ENCODE data around the gene OSTN.

OSTN gene

DNA sequence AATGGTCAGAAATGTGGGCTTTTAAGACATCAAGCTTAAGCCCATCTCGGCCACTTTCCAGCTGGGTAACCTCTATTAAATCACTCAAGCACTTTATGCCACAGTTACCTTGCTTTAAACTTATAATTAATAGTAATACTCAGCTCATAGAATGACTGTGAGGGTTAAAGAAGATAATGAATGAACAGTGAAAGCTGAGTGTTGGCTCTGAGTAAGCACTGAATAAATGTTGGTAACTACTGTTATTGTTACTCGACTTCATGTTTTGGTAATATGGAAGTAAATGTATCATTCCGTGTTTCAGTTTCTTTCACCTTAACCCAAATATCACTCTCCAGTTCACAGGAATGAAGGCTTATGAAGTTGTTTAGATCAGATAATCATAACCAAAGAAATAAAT, 23.9 kb upstream of the OSTN start:
- TF ChIP-seq, protein P1, sequence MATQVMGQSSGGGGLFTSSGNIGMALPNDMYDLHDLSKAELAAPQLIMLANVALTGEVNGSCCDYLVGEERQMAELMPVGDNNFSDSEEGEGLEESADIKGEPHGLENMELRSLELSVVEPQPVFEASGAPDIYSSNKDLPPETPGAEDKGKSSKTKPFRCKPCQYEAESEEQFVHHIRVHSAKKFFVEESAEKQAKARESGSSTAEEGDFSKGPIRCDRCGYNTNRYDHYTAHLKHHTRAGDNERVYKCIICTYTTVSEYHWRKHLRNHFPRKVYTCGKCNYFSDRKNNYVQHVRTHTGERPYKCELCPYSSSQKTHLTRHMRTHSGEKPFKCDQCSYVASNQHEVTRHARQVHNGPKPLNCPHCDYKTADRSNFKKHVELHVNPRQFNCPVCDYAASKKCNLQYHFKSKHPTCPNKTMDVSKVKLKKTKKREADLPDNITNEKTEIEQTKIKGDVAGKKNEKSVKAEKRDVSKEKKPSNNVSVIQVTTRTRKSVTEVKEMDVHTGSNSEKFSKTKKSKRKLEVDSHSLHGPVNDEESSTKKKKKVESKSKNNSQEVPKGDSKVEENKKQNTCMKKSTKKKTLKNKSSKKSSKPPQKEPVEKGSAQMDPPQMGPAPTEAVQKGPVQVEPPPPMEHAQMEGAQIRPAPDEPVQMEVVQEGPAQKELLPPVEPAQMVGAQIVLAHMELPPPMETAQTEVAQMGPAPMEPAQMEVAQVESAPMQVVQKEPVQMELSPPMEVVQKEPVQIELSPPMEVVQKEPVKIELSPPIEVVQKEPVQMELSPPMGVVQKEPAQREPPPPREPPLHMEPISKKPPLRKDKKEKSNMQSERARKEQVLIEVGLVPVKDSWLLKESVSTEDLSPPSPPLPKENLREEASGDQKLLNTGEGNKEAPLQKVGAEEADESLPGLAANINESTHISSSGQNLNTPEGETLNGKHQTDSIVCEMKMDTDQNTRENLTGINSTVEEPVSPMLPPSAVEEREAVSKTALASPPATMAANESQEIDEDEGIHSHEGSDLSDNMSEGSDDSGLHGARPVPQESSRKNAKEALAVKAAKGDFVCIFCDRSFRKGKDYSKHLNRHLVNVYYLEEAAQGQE (IDR thresholded peaks at IDR 0.05; ENCODE audit: low read depth) = no peak
- no peak for TF ChIP-seq CREB1 (IDR thresholded peaks at IDR 0.05; ENCODE audit: low read depth)
- no peak for TF ChIP-seq FOXM1 (IDR thresholded peaks at IDR 0.05; ENCODE audit: borderline replicate concordance, low read depth)
- no peak for TF ChIP-seq RAD21 (IDR thresholded peaks at IDR 0.05; ENCODE audit: low read depth)
- no peak for TF ChIP-seq TCF12 (IDR thresholded peaks at IDR 0.05; ENCODE audit: low read depth)
- no peak for TF ChIP-seq MAX (IDR thresholded peaks at IDR 0.05)
- no peak for TF ChIP-seq YY1 (IDR thresholded peaks at IDR 0.05; ENCODE audit: low read depth)
- no peak for TF ChIP-seq NFIC (IDR thresholded peaks at IDR 0.05)
- TF ChIP-seq CEBPB (IDR thresholded peaks at IDR 0.05) = no peak
- no peak for TF ChIP-seq EP300 (IDR thresholded peaks at IDR 0.05; ENCODE audit: borderline replicate concordance)
- no peak for TF ChIP-seq TAF1 (IDR thresholded peaks at IDR 0.05; ENCODE audit: low read depth)
- TF ChIP-seq, protein P2, sequence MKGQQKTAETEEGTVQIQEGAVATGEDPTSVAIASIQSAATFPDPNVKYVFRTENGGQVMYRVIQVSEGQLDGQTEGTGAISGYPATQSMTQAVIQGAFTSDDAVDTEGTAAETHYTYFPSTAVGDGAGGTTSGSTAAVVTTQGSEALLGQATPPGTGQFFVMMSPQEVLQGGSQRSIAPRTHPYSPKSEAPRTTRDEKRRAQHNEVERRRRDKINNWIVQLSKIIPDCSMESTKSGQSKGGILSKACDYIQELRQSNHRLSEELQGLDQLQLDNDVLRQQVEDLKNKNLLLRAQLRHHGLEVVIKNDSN (IDR thresholded peaks at IDR 0.05) = no peak
- TF ChIP-seq ZBTB7A (IDR thresholded peaks at IDR 0.05; ENCODE audit: low read depth) = no peak
- TF ChIP-seq EGR1 (IDR thresholded peaks at IDR 0.05) = no peak
- no peak for TF ChIP-seq TEAD4 (IDR thresholded peaks at IDR 0.05)

- TF ChIP-seq CREB1 (IDR thresholded peaks at IDR 0.05; ENCODE audit: low read depth) = no peak
Observed at GRCh38 chr3:191176038-191176785, 22.8 kb upstream of the OSTN start.

DNA sequence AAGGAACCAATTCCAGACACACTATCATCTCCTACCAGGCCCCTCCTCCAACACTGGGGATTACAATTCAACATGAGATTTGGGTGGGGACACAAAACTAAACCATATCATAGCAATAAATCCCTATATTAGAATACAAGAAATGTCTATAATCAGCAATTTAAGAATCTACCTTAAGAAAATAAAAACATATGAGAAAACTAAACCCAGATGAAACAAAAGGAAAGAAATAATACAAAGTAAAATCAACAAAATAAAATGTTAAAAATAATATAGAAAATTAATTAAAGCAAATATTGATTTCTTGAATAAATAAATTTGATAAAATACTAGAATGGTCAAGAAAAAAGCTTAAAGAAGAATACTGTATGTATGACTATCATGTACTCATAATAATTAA, 6.1 kb upstream of the OSTN start:
- TF ChIP-seq MAX (IDR thresholded peaks at IDR 0.05) (no peak), NFIC (IDR thresholded peaks at IDR 0.05) (no peak), ZBTB7A (IDR thresholded peaks at IDR 0.05; ENCODE audit: low read depth) (no peak), YY1 (IDR thresholded peaks at IDR 0.05; ENCODE audit: low read depth) (no peak), FOXM1 (IDR thresholded peaks at IDR 0.05; ENCODE audit: borderline replicate concordance, low read depth) (no peak), TCF12 (IDR thresholded peaks at IDR 0.05; ENCODE audit: low read depth) (no peak), EP300 (IDR thresholded peaks at IDR 0.05; ENCODE audit: borderline replicate concordance) (no peak)
- TF ChIP-seq, protein P1 (IDR thresholded peaks at IDR 0.05; ENCODE audit: low read depth) = no peak

GRCh38 chr3:191197761-191198306, 1.2 kb upstream of the OSTN start:
- TF ChIP-seq FOXM1 (IDR thresholded peaks at IDR 0.05; ENCODE audit: borderline replicate concordance, low read depth) (no peak), TEAD4 (IDR thresholded peaks at IDR 0.05) (no peak), TCF12 (IDR thresholded peaks at IDR 0.05; ENCODE audit: low read depth) (no peak), RAD21 (IDR thresholded peaks at IDR 0.05; ENCODE audit: low read depth) (no peak), YY1 (IDR thresholded peaks at IDR 0.05; ENCODE audit: low read depth) (no peak), EP300 (IDR thresholded peaks at IDR 0.05; ENCODE audit: borderline replicate concordance) (no peak), TAF1 (IDR thresholded peaks at IDR 0.05; ENCODE audit: low read depth) (no peak), CEBPB (IDR thresholded peaks at IDR 0.05) (no peak), ZBTB7A (IDR thresholded peaks at IDR 0.05; ENCODE audit: low read depth) (no peak)
- TF ChIP-seq, protein P1 (IDR thresholded peaks at IDR 0.05; ENCODE audit: low read depth) = no peak

DNA sequence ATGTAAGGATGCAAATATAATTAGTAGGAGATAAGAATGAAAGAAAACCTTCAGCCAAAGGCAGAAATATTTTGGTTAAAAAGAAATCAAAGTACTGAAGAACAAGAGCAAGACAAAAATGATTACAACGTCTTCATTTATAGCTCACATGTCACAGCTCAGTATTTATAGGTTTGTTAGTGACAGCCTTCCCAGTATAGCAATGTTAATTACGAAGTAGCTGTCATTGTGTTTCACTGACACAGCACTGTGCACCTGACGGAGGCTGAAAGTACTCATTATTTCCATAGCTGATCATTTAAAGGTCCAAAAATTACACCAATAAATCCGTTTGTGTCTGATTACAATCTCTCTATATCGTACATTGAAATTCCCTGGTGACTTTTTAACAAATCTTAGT, 561 bp upstream of the OSTN start:
- TF ChIP-seq EGR1 (IDR thresholded peaks at IDR 0.05) = no peak
- TF ChIP-seq EP300 (IDR thresholded peaks at IDR 0.05; ENCODE audit: borderline replicate concordance) = no peak
- no peak for TF ChIP-seq FOXM1 (IDR thresholded peaks at IDR 0.05; ENCODE audit: borderline replicate concordance, low read depth)
- no peak for TF ChIP-seq TAF1 (IDR thresholded peaks at IDR 0.05; ENCODE audit: low read depth)
- TF ChIP-seq, protein P2 (IDR thresholded peaks at IDR 0.05) = no peak
- TF ChIP-seq CREB1 (IDR thresholded peaks at IDR 0.05; ENCODE audit: low read depth) = no peak
- TF ChIP-seq TCF12 (IDR thresholded peaks at IDR 0.05; ENCODE audit: low read depth) = no peak
- TF ChIP-seq MAX (IDR thresholded peaks at IDR 0.05) = no peak

All from Ishikawa (cell line).